Liver (tissue), 9 donors: Measurements from ENCODE around the gene ARHGAP8. TPM values are rescaled to one million over a fixed set of nuclear protein-coding genes. Genes with fewer than 3 reads are reported as not detected.

Source experiments
- DNase-seq: peaks from one replicate; pipeline ENCODE4 v3.0.0-alpha.2; 2017; ENCODE audit warnings: low spot score
- H3K27ac ChIP-seq, 2 donors: one replicate each; pipeline ENCODE4 v1.7.0; 2013; ENCODE audit warnings: inconsistent platforms in 2 of 2, low read length in 2 of 2, control low read depth in 1 of 2, low read depth in 1 of 2, mild to moderate bottlenecking in 1 of 2
- H3K27me3 ChIP-seq, 4 donors: one replicate each; pipeline versions ENCODE4 v1.6.1 to v1.7.0; 2013; ENCODE audit warnings: low read length in 3 of 4, inconsistent platforms in 1 of 4, mild to moderate bottlenecking in 1 of 4, moderate library complexity in 1 of 4; ENCODE audit not compliant: control insufficient read depth in 4 of 4, insufficient read depth in 4 of 4
- H3K36me3 ChIP-seq, 4 donors: one replicate each; pipeline versions ENCODE4 v1.6.1 to v1.7.0; 2013; ENCODE audit warnings: low read length in 3 of 4, mild to moderate bottlenecking in 3 of 4, low read depth in 1 of 4, moderate library complexity in 1 of 4; ENCODE audit not compliant: control insufficient read depth in 4 of 4, insufficient read depth in 3 of 4
- H3K4me1 ChIP-seq, 4 donors: one replicate each; pipeline versions ENCODE4 v1.6.1 to v1.7.0; 2013; ENCODE audit warnings: low read length in 3 of 4, mild to moderate bottlenecking in 3 of 4, moderate library complexity in 1 of 4; ENCODE audit not compliant: control insufficient read depth in 4 of 4, insufficient read depth in 4 of 4
- H3K4me3 ChIP-seq, 3 donors: one replicate each; pipeline versions ENCODE4 v1.6.1 to v1.7.0; 2013; ENCODE audit warnings: low read length in 3 of 3, control low read depth in 1 of 3, low read depth in 1 of 3, mild to moderate bottlenecking in 1 of 3
- H3K9ac ChIP-seq, 2 donors: one replicate each; pipeline ENCODE4 v1.7.0; 2013; ENCODE audit warnings: low read length in 2 of 2, mild to moderate bottlenecking in 2 of 2, moderate library complexity in 2 of 2, control low read depth in 1 of 2, low read depth in 1 of 2
- H3K9me3 ChIP-seq, 4 donors: one replicate each; pipeline versions ENCODE4 v1.6.1 to v1.7.0; 2013; ENCODE audit warnings: low read length in 3 of 4; ENCODE audit not compliant: control insufficient read depth in 4 of 4
- ATF3 ChIP-seq: IDR thresholded peaks from 2 replicates; pipeline ENCODE4 v1.6.1; 2016; ENCODE audit warnings: antibody characterized with exemption
- CTCF ChIP-seq: fragments of 150-350 bp; IDR thresholded peaks from 2 replicates; pipeline ENCODE4 v1.5.1; 2017; ENCODE audit warnings: improper control_type of control experiment, low read depth, low read length; ENCODE audit not compliant: missing input control
- EGR1 ChIP-seq, 2 donors: IDR thresholded peaks; 2 replicates each; pipeline ENCODE4 v1.6.1; 2016 to 2018; ENCODE audit warnings: antibody characterized with exemption in 2 of 2, low read depth in 2 of 2
- FOXA1 ChIP-seq: IDR thresholded peaks from 2 replicates; pipeline ENCODE4 v1.6.1; 2016; ENCODE audit warnings: antibody characterized with exemption
- FOXA2 ChIP-seq: IDR thresholded peaks from 2 replicates; pipeline ENCODE4 v1.6.1; 2016; ENCODE audit warnings: antibody characterized with exemption
- GABPA ChIP-seq, 2 donors: IDR thresholded peaks in 1 of 2; conservative IDR thresholded peaks in 1 of 2; 2 replicates each; pipeline ENCODE4 v1.6.1; 2016; ENCODE audit warnings: antibody characterized with exemption in 2 of 2, mild to moderate bottlenecking in 1 of 2, moderate library complexity in 1 of 2
- HNF4A ChIP-seq, 2 donors: conservative IDR thresholded peaks; 2 replicates each; pipeline ENCODE4 v1.6.1; 2016; ENCODE audit warnings: antibody characterized with exemption in 2 of 2, mild to moderate bottlenecking in 2 of 2
- HNF4G ChIP-seq: IDR thresholded peaks from 2 replicates; pipeline ENCODE4 v1.6.1; 2016; ENCODE audit warnings: antibody characterized with exemption
- JUND ChIP-seq, 2 donors: IDR thresholded peaks; 2 replicates each; pipeline ENCODE4 v1.6.1; 2016; ENCODE audit warnings: antibody characterized with exemption in 2 of 2
- MAX ChIP-seq: IDR thresholded peaks from 2 replicates; pipeline ENCODE4 v1.6.1; 2016; ENCODE audit warnings: antibody characterized with exemption
- NR2F2 ChIP-seq: IDR thresholded peaks from 2 replicates; pipeline ENCODE4 v1.6.1; 2016; ENCODE audit warnings: antibody characterized with exemption
- RAD21 ChIP-seq, 2 donors: IDR thresholded peaks; 2 replicates each; pipeline ENCODE4 v1.6.1; 2016; ENCODE audit warnings: antibody characterized with exemption in 2 of 2, mild to moderate bottlenecking in 2 of 2
- RXRA ChIP-seq, 2 donors: IDR thresholded peaks; 2 replicates each; pipeline ENCODE4 v1.6.1; 2017 to 2018; ENCODE audit warnings: antibody characterized with exemption in 2 of 2, mild to moderate bottlenecking in 1 of 2
- TAF1 ChIP-seq: conservative IDR thresholded peaks from 2 replicates; pipeline ENCODE4 v1.6.1; 2016; ENCODE audit warnings: antibody characterized with exemption, mild to moderate bottlenecking
- YY1 ChIP-seq: IDR thresholded peaks from 2 replicates; pipeline ENCODE4 v1.6.1; 2016; ENCODE audit warnings: antibody characterized with exemption, mild to moderate bottlenecking
- WGBS: extraction: QIAGEN DNeasy Blood & Tissue Kit; methylation state at CpG from one replicate; pipeline ENCODE4 v1.1.7; 2013; 5-methylcytosine and 5-hydroxymethylcytosine counted together
- polyA plus RNA-seq, 2 donors: library from polyadenylated mRNA; stranded (reverse) in 1 of 2; unstranded in 1 of 2; fragments of 200-250 nt in 1 of 2; fragments of >200 nt in 1 of 2; fragmentation: Nextera tagmentation in 1 of 2; extraction: Ambion mirVana in 1 of 2; gene quantifications; one replicate each; pipeline versions ENCODE4 v1.2.1 to v1.2.3, GENCODE V29; 2013 to 2015
- total RNA-seq, 2 donors: library from RNA; depleted of rRNA; stranded (reverse); fragments of >200 nt; gene quantifications; one replicate each; pipeline ENCODE4 v1.2.3, GENCODE V29; 2014
- TF ChIP-seq, protein P1 (sequence below): IDR thresholded peaks from 2 replicates; pipeline ENCODE4 v1.6.1; 2016; ENCODE audit warnings: antibody characterized with exemption, mild to moderate bottlenecking
- donor health status: healthy.
- donor health status: healthy.
- donor health status: healthy.
- donor health status: healthy.
- donor health status: healthy.

Gene ARHGAP8
- total and polyA plus RNA-seq, 4 donors, result 0.58 to 1.8 (median 1.1) TPM

DNA sequence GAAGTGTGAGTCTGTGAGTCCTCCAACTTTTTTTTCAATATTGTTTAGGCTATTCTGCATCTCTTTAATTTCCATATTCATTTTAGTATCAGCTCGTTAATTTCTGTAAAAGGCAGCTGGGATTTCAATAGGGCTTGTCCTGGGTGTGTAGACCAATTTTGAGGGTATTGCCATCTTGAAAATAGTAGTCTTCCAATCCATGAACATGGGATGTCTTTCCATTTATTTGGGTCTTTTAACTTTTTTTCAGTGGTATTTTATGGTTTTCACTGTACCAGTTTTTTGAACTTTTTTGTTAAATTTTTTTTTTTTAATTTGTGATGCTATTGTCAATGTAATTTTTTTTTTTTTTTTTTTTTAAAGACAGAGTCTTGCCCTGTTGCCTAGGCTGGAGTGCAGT lies 79.5 kb downstream of the ARHGAP8 start:
- Histone ChIP-seq H3K27me3 (no peaks in the 10 kb centered on the region), H3K27ac (no peak overlapping the region), H3K9me3 (peaks cover 0 to 6% (median 0%) of the 10 kb centered on the region in 4 donors), H3K36me3 (no peaks in the 10 kb centered on the region), H3K9ac (no peak overlapping the region), H3K4me3 (no peak overlapping the region), H3K4me1 (no peaks in the 10 kb centered on the region)
- DNase-seq, result no peak
- no peak for TF ChIP-seq RAD21 (IDR thresholded peaks at IDR 0.05)
- no peak for TF ChIP-seq RXRA (IDR thresholded peaks at IDR 0.05)
- TF ChIP-seq CTCF, result no peak
- 70% methylated on average over 1 of the region's 1 CpG for WGBS

DNA sequence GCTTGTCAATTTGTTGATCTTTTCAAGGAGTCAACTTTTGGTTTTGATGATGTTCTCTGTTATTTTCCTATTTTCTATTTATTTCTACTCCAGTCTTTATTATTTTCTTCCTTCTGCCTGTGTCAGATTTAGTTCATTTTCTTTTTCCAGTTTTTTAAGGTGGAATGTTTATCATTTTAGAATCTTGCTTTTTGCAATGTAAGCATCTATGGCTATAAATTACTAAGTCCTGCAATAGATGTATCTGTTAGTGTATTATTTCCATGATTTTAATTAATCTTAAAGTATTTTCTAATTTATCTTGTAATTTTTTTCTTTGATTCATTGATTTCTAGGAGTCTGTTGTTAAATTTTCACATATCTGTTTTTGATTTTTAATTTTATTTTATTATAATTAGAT lies 81.7 kb downstream of the ARHGAP8 start:
- no peak overlapping the region for H3K9ac ChIP-seq
- H3K27me3 ChIP-seq, result no peaks in the 10 kb centered on the region
- DNase-seq, result no peak
- peaks cover 0 to 6% (median 0%) of the 10 kb centered on the region in 4 donors for H3K9me3 ChIP-seq
- H3K36me3 ChIP-seq, result no peaks in the 10 kb centered on the region
- TF ChIP-seq YY1 (no peak), NR2F2 (no peak), JUND (IDR thresholded peaks at IDR 0.05) (no peak), RAD21 (IDR thresholded peaks at IDR 0.05) (no peak), ATF3 (no peak), FOXA2 (no peak), EGR1 (IDR thresholded peaks at IDR 0.05; ENCODE audit: low read depth in 2 of 2) (no peak), FOXA1 (no peak), HNF4G (no peak), HNF4A (conservative IDR thresholded peaks at IDR 0.05) (no peak), MAX (no peak), GABPA (IDR thresholded peaks at IDR 0.05 in 1 of 2, conservative IDR thresholded peaks at IDR 0.05 in 1 of 2) (no peak), CTCF (no peak), TAF1 (no peak)
- TF ChIP-seq, protein P1, sequence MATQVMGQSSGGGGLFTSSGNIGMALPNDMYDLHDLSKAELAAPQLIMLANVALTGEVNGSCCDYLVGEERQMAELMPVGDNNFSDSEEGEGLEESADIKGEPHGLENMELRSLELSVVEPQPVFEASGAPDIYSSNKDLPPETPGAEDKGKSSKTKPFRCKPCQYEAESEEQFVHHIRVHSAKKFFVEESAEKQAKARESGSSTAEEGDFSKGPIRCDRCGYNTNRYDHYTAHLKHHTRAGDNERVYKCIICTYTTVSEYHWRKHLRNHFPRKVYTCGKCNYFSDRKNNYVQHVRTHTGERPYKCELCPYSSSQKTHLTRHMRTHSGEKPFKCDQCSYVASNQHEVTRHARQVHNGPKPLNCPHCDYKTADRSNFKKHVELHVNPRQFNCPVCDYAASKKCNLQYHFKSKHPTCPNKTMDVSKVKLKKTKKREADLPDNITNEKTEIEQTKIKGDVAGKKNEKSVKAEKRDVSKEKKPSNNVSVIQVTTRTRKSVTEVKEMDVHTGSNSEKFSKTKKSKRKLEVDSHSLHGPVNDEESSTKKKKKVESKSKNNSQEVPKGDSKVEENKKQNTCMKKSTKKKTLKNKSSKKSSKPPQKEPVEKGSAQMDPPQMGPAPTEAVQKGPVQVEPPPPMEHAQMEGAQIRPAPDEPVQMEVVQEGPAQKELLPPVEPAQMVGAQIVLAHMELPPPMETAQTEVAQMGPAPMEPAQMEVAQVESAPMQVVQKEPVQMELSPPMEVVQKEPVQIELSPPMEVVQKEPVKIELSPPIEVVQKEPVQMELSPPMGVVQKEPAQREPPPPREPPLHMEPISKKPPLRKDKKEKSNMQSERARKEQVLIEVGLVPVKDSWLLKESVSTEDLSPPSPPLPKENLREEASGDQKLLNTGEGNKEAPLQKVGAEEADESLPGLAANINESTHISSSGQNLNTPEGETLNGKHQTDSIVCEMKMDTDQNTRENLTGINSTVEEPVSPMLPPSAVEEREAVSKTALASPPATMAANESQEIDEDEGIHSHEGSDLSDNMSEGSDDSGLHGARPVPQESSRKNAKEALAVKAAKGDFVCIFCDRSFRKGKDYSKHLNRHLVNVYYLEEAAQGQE, result no peak
- no peaks in the 10 kb centered on the region for H3K4me1 ChIP-seq
- no peak overlapping the region for H3K4me3 ChIP-seq
- H3K27ac ChIP-seq, result no peak overlapping the region
